Panc1 (cell line): ENCODE data around the gene MYLK3. TPM values are rescaled to one million over a fixed set of nuclear protein-coding genes. Genes with fewer than 3 reads are reported as not detected.

Experiments
- ATAC-seq: fragments of 200-7000 bp; cut with Tn5 transposase; 2 replicates; pipeline ENCODE4 v1.9.1; 2020; ENCODE audit warnings: mild to moderate bottlenecking, moderate library complexity
- BruUV-seq: library from RNA; stranded (reverse); fragments of 400-500 nt; replicated peaks from 2 replicates; lab custom pipeline; 2021; lab: Mats Ljungman, UMichigan
- CTCF ChIA-PET: fragments of 300-600 bp; sonication (Branson Sonifier 250); formaldehyde crosslinking; loops from one replicate; lab custom pipeline; 2022; ENCODE audit warnings: antibody characterized with exemption; lab: Charles Lee
- POLR2A ChIA-PET: fragments of 300-600 bp; sonication (Branson Sonifier 250); formaldehyde crosslinking; loops from one replicate; lab custom pipeline; 2022; ENCODE audit warnings: antibody characterized with exemption; lab: Charles Lee
- DNase-seq: peaks from one replicate; pipeline ENCODE4 v3.0.0-alpha.2; 2010; ENCODE audit warnings: low read depth, low spot score
- H3K27ac ChIP-seq: 2 replicates; pipeline ENCODE4 v1.5.1; 2011; ENCODE audit warnings: mild to moderate bottlenecking, low read length, inconsistent platforms
- H3K27me3 ChIP-seq: fragments of 200-500 bp; sonication (Bioruptor generic); 2 replicates; pipeline ENCODE4 v1.6.0; 2014; ENCODE audit warnings: low read length, inconsistent platforms; ENCODE audit not compliant: control insufficient read depth, insufficient read depth
- H3K36me3 ChIP-seq: fragments of 200-500 bp; sonication (Bioruptor generic); 2 replicates; pipeline ENCODE4 v1.5.1; 2014; ENCODE audit warnings: inconsistent platforms, mild to moderate bottlenecking, low read length, moderate library complexity; ENCODE audit not compliant: control insufficient read depth, insufficient read depth
- H3K4me1 ChIP-seq: 2 replicates; pipeline ENCODE4 v1.5.1; 2011; ENCODE audit warnings: inconsistent platforms, mild to moderate bottlenecking, low read length, moderate library complexity; ENCODE audit not compliant: control insufficient read depth, insufficient read depth
- H3K4me3 ChIP-seq, 2 experiments: 2 replicates each; pipeline ENCODE4 v1.5.1; 2011 to 2012; ENCODE audit warnings: low read depth in 2 of 2, low read length in 2 of 2, mild to moderate bottlenecking in 2 of 2, inconsistent platforms in 1 of 2, moderate library complexity in 1 of 2
- H3K9me3 ChIP-seq: fragments of 200-500 bp; sonication (Bioruptor generic); 2 replicates; pipeline ENCODE4 v1.5.1; 2014; ENCODE audit warnings: low read depth, mild to moderate bottlenecking, inconsistent platforms, low read length, moderate library complexity; ENCODE audit not compliant: control insufficient read depth, insufficient read depth
- POLR2AphosphoS5 ChIP-seq: IDR thresholded peaks from 2 replicates; pipeline ENCODE4 v1.6.1; 2012; ENCODE audit warnings: mild to moderate bottlenecking, low read depth, low read length, moderate library complexity
- SIN3A ChIP-seq: IDR thresholded peaks from 2 replicates; pipeline ENCODE4 v1.6.1; 2012; ENCODE audit warnings: low read depth, mild to moderate bottlenecking, low read length, moderate library complexity, borderline replicate concordance; ENCODE audit not compliant: insufficient read depth
- TCF7L2 ChIP-seq: IDR thresholded peaks from 2 replicates; pipeline ENCODE4 v1.6.1; 2011; ENCODE audit warnings: mild to moderate bottlenecking, low read depth, low read length, inconsistent platforms
- in situ Hi-C: cut with HindIII; loops from 2 replicates; pipeline ENCODE4 v1.10.0; 2016; ENCODE audit warnings: low sequenced_read_pairs, low pct_unique_long_range_greater_than_20kb
- intact Hi-C: fragments of 100-400 bp; cut with micrococcal nuclease; formaldehyde crosslinking; loops from one replicate; pipeline ENCODE4 v1.10.0; 2022; ENCODE audit not compliant: unreplicated experiment
- total RNA-seq: library from RNA; stranded (reverse); gene quantifications from one replicate; pipeline ENCODE4 v1.2.1, GENCODE V29; 2021; ENCODE audit not compliant: unreplicated experiment
- TF ChIP-seq, protein P1 (sequence below): fragments of 450-650 bp; IDR thresholded peaks from 2 replicates; pipeline ENCODE4 v1.5.1; 2017; ENCODE audit warnings: mild to moderate bottlenecking
- TF ChIP-seq, protein P2 (sequence below), 2 experiments: IDR thresholded peaks; 2 replicates each; pipeline ENCODE4 v1.6.1; 2011 to 2012; ENCODE audit warnings: low read depth in 2 of 2, control low read depth in 1 of 2, low read length in 1 of 2, mild to moderate bottlenecking in 1 of 2, moderate library complexity in 1 of 2; ENCODE audit not compliant: insufficient read depth in 1 of 2

MYLK3 gene
- total RNA-seq, 1 experiment from 2014 or later: 0.31 TPM

- CTCF ChIA-PET: no interaction called here
- H3K4me1 ChIP-seq: no peaks in the 10 kb centered on the region
- ATAC-seq (no peak), DNase-seq (no peak)
- POLR2A ChIA-PET: no interaction called here
- no peaks in the 10 kb centered on the region for H3K9me3 ChIP-seq
- in situ Hi-C loops: no loop called here
- H3K4me3 ChIP-seq: no peak overlapping the region
- intact Hi-C loops: no loop called here
- H3K36me3 ChIP-seq: no peaks in the 10 kb centered on the region
- no peak overlapping the region for H3K27ac ChIP-seq
- no peak for TF ChIP-seq TCF7L2
- TF ChIP-seq POLR2AphosphoS5: no peak
- TF ChIP-seq SIN3A: no peak
- TF ChIP-seq, protein P1, sequence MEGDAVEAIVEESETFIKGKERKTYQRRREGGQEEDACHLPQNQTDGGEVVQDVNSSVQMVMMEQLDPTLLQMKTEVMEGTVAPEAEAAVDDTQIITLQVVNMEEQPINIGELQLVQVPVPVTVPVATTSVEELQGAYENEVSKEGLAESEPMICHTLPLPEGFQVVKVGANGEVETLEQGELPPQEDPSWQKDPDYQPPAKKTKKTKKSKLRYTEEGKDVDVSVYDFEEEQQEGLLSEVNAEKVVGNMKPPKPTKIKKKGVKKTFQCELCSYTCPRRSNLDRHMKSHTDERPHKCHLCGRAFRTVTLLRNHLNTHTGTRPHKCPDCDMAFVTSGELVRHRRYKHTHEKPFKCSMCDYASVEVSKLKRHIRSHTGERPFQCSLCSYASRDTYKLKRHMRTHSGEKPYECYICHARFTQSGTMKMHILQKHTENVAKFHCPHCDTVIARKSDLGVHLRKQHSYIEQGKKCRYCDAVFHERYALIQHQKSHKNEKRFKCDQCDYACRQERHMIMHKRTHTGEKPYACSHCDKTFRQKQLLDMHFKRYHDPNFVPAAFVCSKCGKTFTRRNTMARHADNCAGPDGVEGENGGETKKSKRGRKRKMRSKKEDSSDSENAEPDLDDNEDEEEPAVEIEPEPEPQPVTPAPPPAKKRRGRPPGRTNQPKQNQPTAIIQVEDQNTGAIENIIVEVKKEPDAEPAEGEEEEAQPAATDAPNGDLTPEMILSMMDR: no peak
- TF ChIP-seq, protein P2, sequence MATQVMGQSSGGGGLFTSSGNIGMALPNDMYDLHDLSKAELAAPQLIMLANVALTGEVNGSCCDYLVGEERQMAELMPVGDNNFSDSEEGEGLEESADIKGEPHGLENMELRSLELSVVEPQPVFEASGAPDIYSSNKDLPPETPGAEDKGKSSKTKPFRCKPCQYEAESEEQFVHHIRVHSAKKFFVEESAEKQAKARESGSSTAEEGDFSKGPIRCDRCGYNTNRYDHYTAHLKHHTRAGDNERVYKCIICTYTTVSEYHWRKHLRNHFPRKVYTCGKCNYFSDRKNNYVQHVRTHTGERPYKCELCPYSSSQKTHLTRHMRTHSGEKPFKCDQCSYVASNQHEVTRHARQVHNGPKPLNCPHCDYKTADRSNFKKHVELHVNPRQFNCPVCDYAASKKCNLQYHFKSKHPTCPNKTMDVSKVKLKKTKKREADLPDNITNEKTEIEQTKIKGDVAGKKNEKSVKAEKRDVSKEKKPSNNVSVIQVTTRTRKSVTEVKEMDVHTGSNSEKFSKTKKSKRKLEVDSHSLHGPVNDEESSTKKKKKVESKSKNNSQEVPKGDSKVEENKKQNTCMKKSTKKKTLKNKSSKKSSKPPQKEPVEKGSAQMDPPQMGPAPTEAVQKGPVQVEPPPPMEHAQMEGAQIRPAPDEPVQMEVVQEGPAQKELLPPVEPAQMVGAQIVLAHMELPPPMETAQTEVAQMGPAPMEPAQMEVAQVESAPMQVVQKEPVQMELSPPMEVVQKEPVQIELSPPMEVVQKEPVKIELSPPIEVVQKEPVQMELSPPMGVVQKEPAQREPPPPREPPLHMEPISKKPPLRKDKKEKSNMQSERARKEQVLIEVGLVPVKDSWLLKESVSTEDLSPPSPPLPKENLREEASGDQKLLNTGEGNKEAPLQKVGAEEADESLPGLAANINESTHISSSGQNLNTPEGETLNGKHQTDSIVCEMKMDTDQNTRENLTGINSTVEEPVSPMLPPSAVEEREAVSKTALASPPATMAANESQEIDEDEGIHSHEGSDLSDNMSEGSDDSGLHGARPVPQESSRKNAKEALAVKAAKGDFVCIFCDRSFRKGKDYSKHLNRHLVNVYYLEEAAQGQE (IDR thresholded peaks at IDR 0.05; ENCODE audit: insufficient read depth in 1 of 2, low read depth in 2 of 2, low read length in 1 of 2): no peak
- BruUV-seq: no TSS peak
- no peaks in the 10 kb centered on the region for H3K27me3 ChIP-seq
Measured at GRCh38 chr16:46775214-46775613, 27.1 kb upstream of the MYLK3 start.

DNA sequence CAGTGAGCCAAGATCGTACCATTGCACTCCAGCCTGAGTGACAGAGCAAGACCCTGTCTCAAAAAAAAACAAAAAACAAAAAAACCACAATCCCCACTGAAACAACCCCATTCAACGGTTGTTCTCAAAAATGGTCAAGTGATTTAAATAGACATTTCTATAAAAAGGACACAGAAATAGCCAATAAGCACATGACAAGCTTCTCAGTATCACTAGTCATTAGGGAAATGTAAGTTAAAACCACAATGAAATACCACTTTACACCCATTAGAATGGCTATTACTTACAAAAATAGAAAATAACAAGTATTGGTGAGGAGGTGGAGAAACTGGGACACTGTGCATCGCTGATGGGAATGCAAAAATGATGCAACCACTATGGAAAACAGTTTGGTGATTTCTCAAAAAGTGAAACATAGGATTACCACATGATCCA lies 26.6 kb upstream of the MYLK3 start:
- DNase-seq (no peak), ATAC-seq (no peak)
- no peaks in the 10 kb centered on the region for H3K4me1 ChIP-seq
- no peaks in the 10 kb centered on the region for H3K9me3 ChIP-seq
- ChIA-PET CTCF (no interaction called here), POLR2A (no interaction called here)
- in situ Hi-C loops: no loop called here
- intact Hi-C loops: no loop called here
- H3K27ac ChIP-seq: no peak overlapping the region
- no peaks in the 10 kb centered on the region for H3K36me3 ChIP-seq
- H3K4me3 ChIP-seq: no peak overlapping the region
- TF ChIP-seq POLR2AphosphoS5: no peak
- TF ChIP-seq, protein P2 (IDR thresholded peaks at IDR 0.05; ENCODE audit: insufficient read depth in 1 of 2, low read depth in 2 of 2, low read length in 1 of 2): no peak
- BruUV-seq: no TSS peak
- H3K27me3 ChIP-seq: no peaks in the 10 kb centered on the region
